ENCODE measurements around the gene MYLK. TPM values are rescaled to one million over a fixed set of nuclear protein-coding genes. Genes with fewer than 3 reads are reported as not detected.

MYLK gene
- total and polyA plus RNA-seq, 10 of the 15 experiments (the other 5 are each of a cell fraction or from before 2014, with no cell fraction given) = 0.04 to 1.6 (median 0.42) TPM; not detected in 1

DNA sequence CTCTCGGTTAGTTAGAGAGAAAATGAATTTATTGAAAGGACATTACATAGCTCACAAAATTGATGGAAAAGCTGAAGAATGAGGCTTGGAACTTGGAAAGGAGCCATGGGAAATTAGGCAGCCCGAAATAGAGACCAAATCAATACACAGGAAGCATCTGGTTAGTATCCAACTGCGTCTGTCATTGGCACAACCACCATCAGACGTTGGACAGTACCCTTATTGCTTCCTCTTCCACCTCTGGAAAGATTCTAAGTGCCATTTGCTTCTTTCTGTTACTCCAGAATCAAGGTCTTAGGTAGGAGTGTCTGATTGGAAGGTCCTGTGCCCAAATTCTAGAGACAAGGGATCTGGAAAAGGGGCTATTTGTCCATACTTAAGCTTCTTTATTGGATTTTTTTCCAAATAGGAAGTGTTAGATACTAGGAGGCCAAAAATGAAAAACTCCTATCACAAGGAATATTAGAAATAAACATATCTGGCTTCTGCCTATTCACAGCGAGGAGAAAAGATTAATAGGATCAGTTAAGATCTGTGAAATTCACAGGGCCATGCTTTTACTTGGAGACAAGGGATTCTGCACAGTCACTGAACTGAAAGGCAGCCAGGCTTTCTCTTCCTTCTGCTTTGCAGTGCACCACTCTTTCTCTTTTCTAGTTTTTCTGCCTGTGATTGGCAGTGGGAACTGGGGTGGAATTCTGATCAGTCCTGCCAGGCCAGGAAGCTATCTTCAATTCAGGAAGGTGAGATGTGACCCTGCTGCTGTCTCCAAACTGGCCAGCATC lies 288.5 kb downstream of the MYLK start:
- WGBS (ENCODE audit: insufficient coverage, insufficient replicate concordance, low lambda C conversion rate, missing lambda C conversion rate) = 85% methylated on average over 5 of the region's 5 CpGs
- BruUV-seq (replicated peaks) = no TSS peak
- H2AFZ ChIP-seq (ENCODE audit: control insufficient read depth, low read depth, low read length) = no peak overlapping the region
- ATAC-seq (no peak), DNase-seq (ENCODE audit: low read depth, low spot score) (no peak), FAIRE-seq (no peak)
- ChIA-PET CTCF (interaction anchor here (1.2 to 1.5 kb wide), 2 partner anchors 35 to 46 kb away, joined by 3 read pairs; no protein-coding TSS in a partner anchor), POLR2A (no interaction called here), SMC1A (ENCODE audit: uncharacterized antibody, unreplicated experiment) (interaction anchor here (1.2 kb wide), 1 partner anchor 11 kb away, joined by 3 read pairs; no protein-coding TSS in a partner anchor), RAD21 (ENCODE audit: unreplicated experiment) (interaction anchor here (1.1 kb wide), 1 partner anchor 11 kb away, joined by 3 read pairs; no protein-coding TSS in a partner anchor)
- H3K4me2 ChIP-seq (ENCODE audit: control insufficient read depth, insufficient read depth) = no peak overlapping the region
- intact Hi-C loops (cut with micrococcal nuclease; ENCODE audit: unreplicated experiment) = no loop called here
- no peak overlapping the region for H3K9ac ChIP-seq (ENCODE audit: control insufficient read depth, insufficient read depth, low read length)
- H3K36me3 ChIP-seq (ENCODE audit: control insufficient read depth in 2 of 2, insufficient read depth in 2 of 2, low read length in 1 of 2) = no peaks in the 10 kb centered on the region; a peak in 1 of 4 replicates
- no peak overlapping the region for H3K4me3 ChIP-seq
- no peak for TF ChIP-seq BACH1 (IDR thresholded peaks at IDR 0.05; ENCODE audit: borderline replicate concordance)
- TF ChIP-seq ZNF274 (IDR thresholded peaks at IDR 0.05; ENCODE audit: insufficient read depth, insufficient read length) = no peak
- TF ChIP-seq LARP7 (IDR thresholded peaks at IDR 0.05) = no peak
- TF ChIP-seq, protein P1, sequence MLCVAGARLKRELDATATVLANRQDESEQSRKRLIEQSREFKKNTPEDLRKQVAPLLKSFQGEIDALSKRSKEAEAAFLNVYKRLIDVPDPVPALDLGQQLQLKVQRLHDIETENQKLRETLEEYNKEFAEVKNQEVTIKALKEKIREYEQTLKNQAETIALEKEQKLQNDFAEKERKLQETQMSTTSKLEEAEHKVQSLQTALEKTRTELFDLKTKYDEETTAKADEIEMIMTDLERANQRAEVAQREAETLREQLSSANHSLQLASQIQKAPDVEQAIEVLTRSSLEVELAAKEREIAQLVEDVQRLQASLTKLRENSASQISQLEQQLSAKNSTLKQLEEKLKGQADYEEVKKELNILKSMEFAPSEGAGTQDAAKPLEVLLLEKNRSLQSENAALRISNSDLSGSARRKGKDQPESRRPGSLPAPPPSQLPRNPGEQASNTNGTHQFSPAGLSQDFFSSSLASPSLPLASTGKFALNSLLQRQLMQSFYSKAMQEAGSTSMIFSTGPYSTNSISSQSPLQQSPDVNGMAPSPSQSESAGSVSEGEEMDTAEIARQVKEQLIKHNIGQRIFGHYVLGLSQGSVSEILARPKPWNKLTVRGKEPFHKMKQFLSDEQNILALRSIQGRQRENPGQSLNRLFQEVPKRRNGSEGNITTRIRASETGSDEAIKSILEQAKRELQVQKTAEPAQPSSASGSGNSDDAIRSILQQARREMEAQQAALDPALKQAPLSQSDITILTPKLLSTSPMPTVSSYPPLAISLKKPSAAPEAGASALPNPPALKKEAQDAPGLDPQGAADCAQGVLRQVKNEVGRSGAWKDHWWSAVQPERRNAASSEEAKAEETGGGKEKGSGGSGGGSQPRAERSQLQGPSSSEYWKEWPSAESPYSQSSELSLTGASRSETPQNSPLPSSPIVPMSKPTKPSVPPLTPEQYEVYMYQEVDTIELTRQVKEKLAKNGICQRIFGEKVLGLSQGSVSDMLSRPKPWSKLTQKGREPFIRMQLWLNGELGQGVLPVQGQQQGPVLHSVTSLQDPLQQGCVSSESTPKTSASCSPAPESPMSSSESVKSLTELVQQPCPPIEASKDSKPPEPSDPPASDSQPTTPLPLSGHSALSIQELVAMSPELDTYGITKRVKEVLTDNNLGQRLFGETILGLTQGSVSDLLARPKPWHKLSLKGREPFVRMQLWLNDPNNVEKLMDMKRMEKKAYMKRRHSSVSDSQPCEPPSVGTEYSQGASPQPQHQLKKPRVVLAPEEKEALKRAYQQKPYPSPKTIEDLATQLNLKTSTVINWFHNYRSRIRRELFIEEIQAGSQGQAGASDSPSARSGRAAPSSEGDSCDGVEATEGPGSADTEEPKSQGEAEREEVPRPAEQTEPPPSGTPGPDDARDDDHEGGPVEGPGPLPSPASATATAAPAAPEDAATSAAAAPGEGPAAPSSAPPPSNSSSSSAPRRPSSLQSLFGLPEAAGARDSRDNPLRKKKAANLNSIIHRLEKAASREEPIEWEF (IDR thresholded peaks at IDR 0.05; ENCODE audit: insufficient replicate concordance, low read depth, low read length) = no peak
- no peak for TF ChIP-seq NR2C2 (IDR thresholded peaks at IDR 0.05; ENCODE audit: borderline replicate concordance, control insufficient read depth, insufficient read length, low read depth)
- no peak for TF ChIP-seq NFIC (IDR thresholded peaks at IDR 0.05; ENCODE audit: low read depth, low read length)
- no peak for TF ChIP-seq SMC3 (IDR thresholded peaks at IDR 0.05; ENCODE audit: borderline replicate concordance, low read length)
- TF ChIP-seq FOS (IDR thresholded peaks at IDR 0.05; ENCODE audit: borderline replicate concordance, extremely low read depth, insufficient read length) = no peak
- TF ChIP-seq ZSCAN29 (IDR thresholded peaks at IDR 0.05) = no peak
- TF ChIP-seq TCF7 (IDR thresholded peaks at IDR 0.05; ENCODE audit: borderline replicate concordance) = no peak
- TF ChIP-seq ZNF217 (IDR thresholded peaks at IDR 0.05) = no peak
- no peaks in the 10 kb centered on the region for H3K27me3 ChIP-seq (replicated peaks in 1 of 2; ENCODE audit: control insufficient read depth in 2 of 2, insufficient read depth in 2 of 2, low read length in 1 of 2)
- no peak overlapping the region for H3K27ac ChIP-seq (ENCODE audit: control insufficient read depth, insufficient read depth)
- H3K9me3 ChIP-seq (replicated peaks; ENCODE audit: control insufficient read depth, insufficient read depth, low read length) = peaks cover 6% of the 10 kb centered on the region; the same call in 2 of the 3 replicates
- in situ Hi-C loops (cut with MboI) = no loop called here
- H3K4me1 ChIP-seq (ENCODE audit: control insufficient read depth, insufficient read depth, low read length) = no peaks in the 10 kb centered on the region
- no peaks in the 10 kb centered on the region for H4K20me1 ChIP-seq (ENCODE audit: control insufficient read depth, insufficient read depth)
- no peaks in the 10 kb centered on the region for H3K79me2 ChIP-seq (ENCODE audit: control insufficient read depth, insufficient read depth, low read length)
